HCT116 (cell line): Measurements from ENCODE around the gene MAPK1. TPM values are rescaled to one million over a fixed set of nuclear protein-coding genes. Genes with fewer than 3 reads are reported as not detected.

Experiments
- ATAC-seq: fragments of 200-7000 bp; cut with Tn5 transposase; 2 replicates; pipeline ENCODE4 v1.9.1; 2020; ENCODE audit warnings: mild to moderate bottlenecking, moderate library complexity
- BruUV-seq: library from RNA; stranded (reverse); fragments of 400-500 nt; replicated peaks from 2 replicates; lab custom pipeline; 2021; lab: Mats Ljungman, UMichigan
- CTCF ChIA-PET: fragments of 300-600 bp; sonication (Branson Sonifier 250); formaldehyde crosslinking; loops from one replicate; lab custom pipeline; 2021; ENCODE audit warnings: antibody characterized with exemption; lab: Charles Lee
- POLR2A ChIA-PET: fragments of 300-600, 350-600 bp; sonication (Branson Sonifier 250); formaldehyde crosslinking; loops from one replicate; lab custom pipeline; 2021; ENCODE audit warnings: antibody characterized with exemption; lab: Charles Lee
- RAD21 ChIA-PET, 2 experiments: fragments of 300-600 bp; sonication (Branson Sonifier 250); formaldehyde crosslinking; loops; one replicate each; lab custom pipeline; 2023; ENCODE audit warnings: low total read pairs in 2 of 2; ENCODE audit not compliant: uncharacterized antibody in 2 of 2, unreplicated experiment in 2 of 2, low non-redundant PET in 1 of 2; lab: Charles Lee
- DNase-seq: peaks from one replicate; pipeline ENCODE4 v3.0.0-alpha.2; 2010; ENCODE audit warnings: low read depth, low spot score
- H2AFZ ChIP-seq: fragments of 200-600 bp; shearing (Covaris generic), sonication (generic); 2 replicates; pipeline ENCODE4 v1.6.1; 2017; ENCODE audit warnings: low read depth, mixed run types, mixed read lengths, antibody characterized with exemption, low read length; ENCODE audit not compliant: poor library complexity, severe bottlenecking
- H3K27ac ChIP-seq: 2 replicates; pipeline ENCODE4 v1.5.1; 2012; ENCODE audit warnings: low read depth, low read length
- H3K27me3 ChIP-seq: fragments of 200-600 bp; sonication (generic); 2 replicates; pipeline ENCODE4 v1.6.1; 2016; ENCODE audit warnings: mixed run types, low read length, mixed read lengths; ENCODE audit not compliant: insufficient read depth
- H3K36me3 ChIP-seq, 2 experiments: fragments of 200-500 bp in 1 of 2; fragments of 200-600 bp in 1 of 2; sonication (Bioruptor generic) in 1 of 2; sonication (generic) in 1 of 2; 2 replicates each; pipeline versions ENCODE4 v1.5.1 to v1.6.1; 2014 to 2016; ENCODE audit warnings: low read length in 2 of 2, inconsistent platforms in 1 of 2, mixed read lengths in 1 of 2, mixed run types in 1 of 2; ENCODE audit not compliant: insufficient read depth in 2 of 2, control insufficient read depth in 1 of 2
- H3K4me1 ChIP-seq, 2 experiments: fragments of 200-600 bp in 1 of 2; sonication (generic) in 1 of 2; 2 replicates each; pipeline versions ENCODE4 v1.5.1 to v1.6.1; 2012 to 2017; ENCODE audit warnings: low read length in 2 of 2, inconsistent platforms in 1 of 2, mild to moderate bottlenecking in 1 of 2, mixed read lengths in 1 of 2, mixed run types in 1 of 2, moderate library complexity in 1 of 2; ENCODE audit not compliant: insufficient read depth in 2 of 2, control insufficient read depth in 1 of 2
- H3K4me2 ChIP-seq: fragments of 200-600 bp; sonication (generic); 2 replicates; pipeline ENCODE4 v1.6.1; 2017; ENCODE audit warnings: mixed run types, low read length, mixed read lengths
- H3K4me3 ChIP-seq, 2 experiments: fragments of 200-600 bp in 1 of 2; sonication (generic) in 1 of 2; replicated peaks in 1 of 2; 2 replicates each; pipeline ENCODE4 v1.5.1; 2011 to 2016; ENCODE audit warnings: low read length in 2 of 2, control low read depth in 1 of 2, low read depth in 1 of 2, mild to moderate bottlenecking in 1 of 2, mixed read lengths in 1 of 2, mixed run types in 1 of 2
- H3K79me2 ChIP-seq: fragments of 200-600 bp; sonication (generic); 2 replicates; pipeline ENCODE4 v1.6.1; 2017; ENCODE audit warnings: mild to moderate bottlenecking, mixed run types, low read length, moderate library complexity, mixed read lengths; ENCODE audit not compliant: insufficient read depth
- H3K9ac ChIP-seq: fragments of 200-600 bp; sonication (generic); 2 replicates; pipeline ENCODE4 v1.6.1; 2016; ENCODE audit warnings: low read length, mixed read lengths
- H3K9me2 ChIP-seq: fragments of 200-600 bp; sonication (generic), shearing (Covaris generic); 2 replicates; pipeline ENCODE4 v1.6.1; 2017; ENCODE audit warnings: mixed run types, mild to moderate bottlenecking, moderate library complexity; ENCODE audit not compliant: insufficient read depth
- H3K9me3 ChIP-seq, 2 experiments: fragments of 200-500 bp in 1 of 2; fragments of 200-600 bp in 1 of 2; sonication (Bioruptor generic) in 1 of 2; sonication (generic) in 1 of 2; 2 replicates each; pipeline ENCODE4 v1.6.1; 2014 to 2017; ENCODE audit warnings: low read length in 2 of 2, mixed read lengths in 2 of 2, inconsistent platforms in 1 of 2, low read depth in 1 of 2, mild to moderate bottlenecking in 1 of 2, mixed run types in 1 of 2, moderate library complexity in 1 of 2; ENCODE audit not compliant: control insufficient read depth in 1 of 2, insufficient read depth in 1 of 2
- H4K20me1 ChIP-seq: fragments of 200-600 bp; sonication (generic), shearing (Covaris generic); 2 replicates; pipeline ENCODE4 v1.6.1; 2017; ENCODE audit warnings: mixed run types, mild to moderate bottlenecking, moderate library complexity; ENCODE audit not compliant: insufficient read depth
- CEBPB ChIP-seq: IDR thresholded peaks from 2 replicates; pipeline ENCODE4 v1.6.1; 2012; ENCODE audit warnings: low read depth
- ELF1 ChIP-seq: IDR thresholded peaks from 2 replicates; pipeline ENCODE4 v1.6.1; 2012; ENCODE audit warnings: low read depth, borderline replicate concordance
- EZH2phosphoT487 ChIP-seq: fragments of 200-600 bp; IDR thresholded peaks from 2 replicates; pipeline ENCODE4 v1.6.1; 2018; ENCODE audit warnings: antibody characterized with exemption, borderline replicate concordance
- POLR2AphosphoS5 ChIP-seq: IDR thresholded peaks from 2 replicates; pipeline ENCODE4 v1.6.1; 2011; ENCODE audit warnings: mild to moderate bottlenecking, low read depth, low read length, moderate library complexity
- SRF ChIP-seq: IDR thresholded peaks from 2 replicates; pipeline ENCODE4 v1.6.1; 2012; ENCODE audit warnings: low read depth
- YY1 ChIP-seq: IDR thresholded peaks from 2 replicates; pipeline ENCODE4 v1.6.1; 2011; ENCODE audit warnings: low read length, low read depth, moderate library complexity, mild to moderate bottlenecking; ENCODE audit not compliant: insufficient replicate concordance; ENCODE audit errors: extremely low read depth
- intact Hi-C: fragments of 100-400 bp; cut with micrococcal nuclease; formaldehyde crosslinking; loops from 2 replicates; pipeline ENCODE4 v1.10.0; 2022
- total RNA-seq: library from RNA; stranded (reverse); gene quantifications from one replicate; pipeline ENCODE4 v1.2.1, GENCODE V29; 2021; ENCODE audit not compliant: unreplicated experiment

MAPK1 gene
- total RNA-seq, 1 experiment from 2014 or later = 137 TPM

DNA sequence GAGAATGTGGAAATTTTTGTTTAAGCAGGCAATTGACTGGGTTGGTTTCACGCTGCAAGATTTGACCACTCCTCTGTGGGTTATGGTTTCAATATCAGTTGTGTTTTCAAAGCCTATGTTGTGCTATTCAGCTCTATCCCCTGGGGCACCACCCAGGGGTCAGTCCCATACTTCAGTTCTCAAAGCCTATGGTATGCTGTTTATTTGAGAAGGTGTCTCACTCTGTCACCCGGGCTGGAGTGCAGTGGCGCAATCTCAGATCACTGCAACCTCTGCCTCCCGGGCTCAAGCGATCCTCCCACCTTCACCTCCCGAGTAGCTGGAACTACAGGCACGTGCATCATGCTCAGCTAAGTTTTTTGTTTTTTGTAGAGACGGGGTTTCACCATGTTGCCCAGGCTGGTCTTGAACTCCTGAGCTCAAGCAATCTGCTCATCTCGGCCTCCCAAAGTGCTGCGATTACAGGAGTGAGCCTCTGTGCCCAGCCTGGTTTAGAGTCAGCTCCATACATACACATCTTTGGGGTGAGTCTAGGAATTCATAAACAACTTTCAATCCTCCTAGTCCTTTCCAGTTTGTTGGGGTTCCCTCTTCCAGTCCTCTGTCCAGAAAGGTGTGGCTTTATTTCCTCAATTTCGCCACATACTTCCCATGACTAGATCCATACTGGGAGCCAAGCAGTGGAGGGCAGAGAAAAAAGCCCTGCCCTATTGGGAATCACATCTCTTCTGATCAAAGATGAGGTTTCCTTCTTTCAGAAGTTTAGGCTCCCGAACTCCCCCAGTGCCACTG is 35.0 kb upstream of the MAPK1 start:
- Histone ChIP-seq H3K9me2 (no peaks in the 10 kb centered on the region), H3K27ac (no peak overlapping the region), H3K4me3 (no peak overlapping the region), H3K4me1 (no peaks in the 10 kb centered on the region), H4K20me1 (no peaks in the 10 kb centered on the region), H3K36me3 (no peaks in the 10 kb centered on the region), H3K79me2 (no peaks in the 10 kb centered on the region), H3K9ac (no peak overlapping the region), H3K9me3 (no peaks in the 10 kb centered on the region), H2AFZ (no peak overlapping the region), H3K27me3 (no peaks in the 10 kb centered on the region), H3K4me2 (no peak overlapping the region)
- intact Hi-C loops = no loop called here
- POLR2A ChIA-PET = no interaction called here
- no peak for TF ChIP-seq ELF1
- no peak for TF ChIP-seq SRF
- TF ChIP-seq CEBPB = no peak
- no peak for ATAC-seq
- CTCF ChIA-PET = no interaction called here
- no peak for DNase-seq
- RAD21 ChIA-PET = no interaction called here
- no TSS peak for BruUV-seq

DNA sequence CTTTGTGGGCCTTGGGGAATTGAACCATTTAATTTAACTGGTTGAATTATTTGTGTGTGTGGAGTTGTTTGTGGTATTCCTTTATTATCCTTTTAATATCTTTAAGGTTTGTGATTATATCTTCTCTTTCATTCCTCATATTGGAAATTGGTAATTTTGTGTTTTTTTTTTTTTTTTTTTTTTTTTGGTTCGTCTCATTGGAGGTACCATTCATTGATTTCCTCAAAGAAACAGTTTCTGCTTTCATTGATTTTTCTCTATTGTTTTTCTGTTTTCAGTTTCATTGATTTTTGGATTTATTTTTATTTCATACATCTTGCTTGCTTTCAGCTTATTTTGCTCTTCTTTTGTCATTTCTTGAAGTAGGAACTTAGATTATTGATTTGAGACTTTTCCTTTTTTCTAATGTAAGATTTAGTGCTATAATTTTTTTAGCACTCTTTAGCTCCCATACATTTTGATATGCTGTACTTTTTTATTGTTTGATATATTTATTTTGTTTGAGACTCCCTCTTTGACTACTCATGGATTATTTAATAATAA is 31.0 kb upstream of the MAPK1 start:
- DNase-seq = no peak
- Histone ChIP-seq H2AFZ (no peak overlapping the region), H3K79me2 (no peaks in the 10 kb centered on the region), H3K9me2 (no peaks in the 10 kb centered on the region), H3K36me3 (no peaks in the 10 kb centered on the region), H3K4me3 (no peak overlapping the region), H3K9me3 (no peaks in the 10 kb centered on the region), H3K27ac (no peak overlapping the region), H3K4me2 (no peak overlapping the region), H4K20me1 (no peaks in the 10 kb centered on the region), H3K4me1 (no peaks in the 10 kb centered on the region), H3K27me3 (no peaks in the 10 kb centered on the region), H3K9ac (no peak overlapping the region)
- ChIA-PET POLR2A (no interaction called here), CTCF (no interaction called here), RAD21 (no interaction called here)
- no peak for ATAC-seq
- intact Hi-C loops = no loop called here
- BruUV-seq = no TSS peak
- no peak for TF ChIP-seq EZH2phosphoT487
- no peak for TF ChIP-seq POLR2AphosphoS5
- no peak for TF ChIP-seq YY1
